Liver (tissue), 9 donors: ENCODE measurements around the gene ASCC1. TPM values are rescaled to one million over a fixed set of nuclear protein-coding genes. Genes with fewer than 3 reads are reported as not detected.

Source experiments
- DNase-seq: peaks from one replicate; pipeline ENCODE4 v3.0.0-alpha.2; 2017; ENCODE audit warnings: low spot score
- H3K27ac ChIP-seq, 2 donors: one replicate each; pipeline ENCODE4 v1.7.0; 2013; ENCODE audit warnings: inconsistent platforms in 2 of 2, low read length in 2 of 2, control low read depth in 1 of 2, low read depth in 1 of 2, mild to moderate bottlenecking in 1 of 2
- H3K27me3 ChIP-seq, 4 donors: one replicate each; pipeline versions ENCODE4 v1.6.1 to v1.7.0; 2013; ENCODE audit warnings: low read length in 3 of 4, inconsistent platforms in 1 of 4, mild to moderate bottlenecking in 1 of 4, moderate library complexity in 1 of 4; ENCODE audit not compliant: control insufficient read depth in 4 of 4, insufficient read depth in 4 of 4
- H3K36me3 ChIP-seq, 4 donors: one replicate each; pipeline versions ENCODE4 v1.6.1 to v1.7.0; 2013; ENCODE audit warnings: low read length in 3 of 4, mild to moderate bottlenecking in 3 of 4, low read depth in 1 of 4, moderate library complexity in 1 of 4; ENCODE audit not compliant: control insufficient read depth in 4 of 4, insufficient read depth in 3 of 4
- H3K4me1 ChIP-seq, 4 donors: one replicate each; pipeline versions ENCODE4 v1.6.1 to v1.7.0; 2013; ENCODE audit warnings: low read length in 3 of 4, mild to moderate bottlenecking in 3 of 4, moderate library complexity in 1 of 4; ENCODE audit not compliant: control insufficient read depth in 4 of 4, insufficient read depth in 4 of 4
- H3K4me3 ChIP-seq, 3 donors: one replicate each; pipeline versions ENCODE4 v1.6.1 to v1.7.0; 2013; ENCODE audit warnings: low read length in 3 of 3, control low read depth in 1 of 3, low read depth in 1 of 3, mild to moderate bottlenecking in 1 of 3
- H3K9ac ChIP-seq, 2 donors: one replicate each; pipeline ENCODE4 v1.7.0; 2013; ENCODE audit warnings: low read length in 2 of 2, mild to moderate bottlenecking in 2 of 2, moderate library complexity in 2 of 2, control low read depth in 1 of 2, low read depth in 1 of 2
- H3K9me3 ChIP-seq, 4 donors: one replicate each; pipeline versions ENCODE4 v1.6.1 to v1.7.0; 2013; ENCODE audit warnings: low read length in 3 of 4; ENCODE audit not compliant: control insufficient read depth in 4 of 4
- ATF3 ChIP-seq: IDR thresholded peaks from 2 replicates; pipeline ENCODE4 v1.6.1; 2016; ENCODE audit warnings: antibody characterized with exemption
- CTCF ChIP-seq: fragments of 150-350 bp; IDR thresholded peaks from 2 replicates; pipeline ENCODE4 v1.5.1; 2017; ENCODE audit warnings: improper control_type of control experiment, low read depth, low read length; ENCODE audit not compliant: missing input control
- EGR1 ChIP-seq, 2 donors: IDR thresholded peaks; 2 replicates each; pipeline ENCODE4 v1.6.1; 2016 to 2018; ENCODE audit warnings: antibody characterized with exemption in 2 of 2, low read depth in 2 of 2
- FOXA1 ChIP-seq: IDR thresholded peaks from 2 replicates; pipeline ENCODE4 v1.6.1; 2016; ENCODE audit warnings: antibody characterized with exemption
- FOXA2 ChIP-seq: IDR thresholded peaks from 2 replicates; pipeline ENCODE4 v1.6.1; 2016; ENCODE audit warnings: antibody characterized with exemption
- HNF4A ChIP-seq, 2 donors: conservative IDR thresholded peaks; 2 replicates each; pipeline ENCODE4 v1.6.1; 2016; ENCODE audit warnings: antibody characterized with exemption in 2 of 2, mild to moderate bottlenecking in 2 of 2
- HNF4G ChIP-seq: IDR thresholded peaks from 2 replicates; pipeline ENCODE4 v1.6.1; 2016; ENCODE audit warnings: antibody characterized with exemption
- MAX ChIP-seq: IDR thresholded peaks from 2 replicates; pipeline ENCODE4 v1.6.1; 2016; ENCODE audit warnings: antibody characterized with exemption
- NR2F2 ChIP-seq: IDR thresholded peaks from 2 replicates; pipeline ENCODE4 v1.6.1; 2016; ENCODE audit warnings: antibody characterized with exemption
- RAD21 ChIP-seq, 2 donors: IDR thresholded peaks; 2 replicates each; pipeline ENCODE4 v1.6.1; 2016; ENCODE audit warnings: antibody characterized with exemption in 2 of 2, mild to moderate bottlenecking in 2 of 2
- REST ChIP-seq: IDR thresholded peaks from 2 replicates; pipeline ENCODE4 v1.6.1; 2016; ENCODE audit warnings: antibody characterized with exemption, mild to moderate bottlenecking
- RXRA ChIP-seq, 2 donors: IDR thresholded peaks; 2 replicates each; pipeline ENCODE4 v1.6.1; 2017 to 2018; ENCODE audit warnings: antibody characterized with exemption in 2 of 2, mild to moderate bottlenecking in 1 of 2
- SP1 ChIP-seq: IDR thresholded peaks from 2 replicates; pipeline ENCODE4 v1.6.1; 2018; ENCODE audit warnings: antibody characterized with exemption, mild to moderate bottlenecking
- TAF1 ChIP-seq: conservative IDR thresholded peaks from 2 replicates; pipeline ENCODE4 v1.6.1; 2016; ENCODE audit warnings: antibody characterized with exemption, mild to moderate bottlenecking
- YY1 ChIP-seq: IDR thresholded peaks from 2 replicates; pipeline ENCODE4 v1.6.1; 2016; ENCODE audit warnings: antibody characterized with exemption, mild to moderate bottlenecking
- ZBTB33 ChIP-seq: IDR thresholded peaks from 2 replicates; pipeline ENCODE4 v1.6.1; 2016; ENCODE audit warnings: antibody characterized with exemption
- WGBS: extraction: QIAGEN DNeasy Blood & Tissue Kit; methylation state at CpG from one replicate; pipeline ENCODE4 v1.1.7; 2013; 5-methylcytosine and 5-hydroxymethylcytosine counted together
- polyA plus RNA-seq, 2 donors: library from polyadenylated mRNA; stranded (reverse) in 1 of 2; unstranded in 1 of 2; fragments of 200-250 nt in 1 of 2; fragments of >200 nt in 1 of 2; fragmentation: Nextera tagmentation in 1 of 2; extraction: Ambion mirVana in 1 of 2; gene quantifications; one replicate each; pipeline versions ENCODE4 v1.2.1 to v1.2.3, GENCODE V29; 2013 to 2015
- total RNA-seq, 2 donors: library from RNA; depleted of rRNA; stranded (reverse); fragments of >200 nt; gene quantifications; one replicate each; pipeline ENCODE4 v1.2.3, GENCODE V29; 2014
- donor health status: healthy.
- donor health status: healthy.
- donor health status: healthy.
- donor health status: healthy.
- donor health status: healthy.

Gene ASCC1
- total and polyA plus RNA-seq, 4 donors = 6.9 to 13.9 (median 10.2) TPM

- no peaks in the 10 kb centered on the region for H3K9me3 ChIP-seq
- DNase-seq = no peak
- H3K27ac ChIP-seq = no peak overlapping the region
- H3K4me1 ChIP-seq = peaks cover 0 to 3% (median 0%) of the 10 kb centered on the region in 4 donors
- TF ChIP-seq EGR1 (IDR thresholded peaks at IDR 0.05; ENCODE audit: low read depth in 2 of 2) = no peak
- TF ChIP-seq ATF3 = no peak
- TF ChIP-seq YY1 = no peak
- no peak for TF ChIP-seq FOXA2
- no peak for TF ChIP-seq MAX
- TF ChIP-seq SP1 = no peak
- no peak for TF ChIP-seq REST
- no peak for TF ChIP-seq TAF1
- no peak for TF ChIP-seq CTCF
- no peak for TF ChIP-seq HNF4G
- no peak for TF ChIP-seq ZBTB33
- TF ChIP-seq RXRA (IDR thresholded peaks at IDR 0.05) = no peak
- TF ChIP-seq NR2F2 = no peak
- TF ChIP-seq RAD21 (IDR thresholded peaks at IDR 0.05) = no peak
- TF ChIP-seq HNF4A (conservative IDR thresholded peaks at IDR 0.05) = no peak
- H3K9ac ChIP-seq = no peak overlapping the region
- WGBS = 92% methylated on average over 2 of the region's 2 CpGs
- H3K27me3 ChIP-seq = no peaks in the 10 kb centered on the region
- H3K36me3 ChIP-seq = peaks cover 3 to 5% (median 4%) of the 10 kb centered on the region in 4 donors
- H3K4me3 ChIP-seq = no peak overlapping the region
Observed at GRCh38 chr10:72106154-72106849, 109.8 kb downstream of the ASCC1 start.

GRCh38 chr10:72105710-72106109, 110.4 kb downstream of the ASCC1 start:
- no peak for DNase-seq
- no peaks in the 10 kb centered on the region for H3K27me3 ChIP-seq
- H3K9ac ChIP-seq = no peak overlapping the region
- H3K27ac ChIP-seq = no peak overlapping the region
- no peak overlapping the region for H3K4me3 ChIP-seq
- H3K36me3 ChIP-seq = peaks cover 3 to 10% (median 5%) of the 10 kb centered on the region in 4 donors
- no peaks in the 10 kb centered on the region for H3K9me3 ChIP-seq
- peaks cover 0 to 3% (median 0%) of the 10 kb centered on the region in 4 donors for H3K4me1 ChIP-seq
- 97% methylated on average over 5 of the region's 5 CpGs for WGBS
- no peak for TF ChIP-seq HNF4G
- TF ChIP-seq EGR1 (IDR thresholded peaks at IDR 0.05; ENCODE audit: low read depth in 2 of 2) = no peak
- TF ChIP-seq FOXA1 = no peak
- TF ChIP-seq TAF1 = no peak
- no peak for TF ChIP-seq HNF4A (conservative IDR thresholded peaks at IDR 0.05)
- no peak for TF ChIP-seq NR2F2
- no peak for TF ChIP-seq RXRA (IDR thresholded peaks at IDR 0.05)
- TF ChIP-seq REST = no peak
- TF ChIP-seq CTCF = no peak
- no peak for TF ChIP-seq MAX
